Measurements from ENCODE around the gene GMPR2.

The GMPR2 gene

DNA sequence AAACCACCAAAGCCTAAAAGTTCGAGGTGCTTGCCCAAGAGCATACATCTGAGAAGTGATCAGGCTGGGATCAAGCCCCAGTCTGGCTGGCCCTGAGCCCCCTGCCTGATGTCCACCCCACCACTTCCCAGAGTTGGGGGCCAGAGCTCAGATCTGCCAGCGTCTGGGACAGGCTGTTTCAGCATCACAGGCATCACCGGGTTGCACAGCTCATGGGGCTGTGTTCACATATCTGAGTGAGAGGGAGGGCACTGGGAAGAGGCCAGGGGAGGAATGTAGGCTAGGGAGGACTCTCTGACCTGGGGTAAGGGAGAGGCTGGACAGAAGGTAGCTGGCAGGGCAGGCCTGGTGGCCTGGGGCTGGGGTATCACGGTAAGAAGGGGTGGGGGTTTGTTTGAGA is 24.2 kb downstream of the GMPR2 start:
- TF ChIP-seq, protein P1, sequence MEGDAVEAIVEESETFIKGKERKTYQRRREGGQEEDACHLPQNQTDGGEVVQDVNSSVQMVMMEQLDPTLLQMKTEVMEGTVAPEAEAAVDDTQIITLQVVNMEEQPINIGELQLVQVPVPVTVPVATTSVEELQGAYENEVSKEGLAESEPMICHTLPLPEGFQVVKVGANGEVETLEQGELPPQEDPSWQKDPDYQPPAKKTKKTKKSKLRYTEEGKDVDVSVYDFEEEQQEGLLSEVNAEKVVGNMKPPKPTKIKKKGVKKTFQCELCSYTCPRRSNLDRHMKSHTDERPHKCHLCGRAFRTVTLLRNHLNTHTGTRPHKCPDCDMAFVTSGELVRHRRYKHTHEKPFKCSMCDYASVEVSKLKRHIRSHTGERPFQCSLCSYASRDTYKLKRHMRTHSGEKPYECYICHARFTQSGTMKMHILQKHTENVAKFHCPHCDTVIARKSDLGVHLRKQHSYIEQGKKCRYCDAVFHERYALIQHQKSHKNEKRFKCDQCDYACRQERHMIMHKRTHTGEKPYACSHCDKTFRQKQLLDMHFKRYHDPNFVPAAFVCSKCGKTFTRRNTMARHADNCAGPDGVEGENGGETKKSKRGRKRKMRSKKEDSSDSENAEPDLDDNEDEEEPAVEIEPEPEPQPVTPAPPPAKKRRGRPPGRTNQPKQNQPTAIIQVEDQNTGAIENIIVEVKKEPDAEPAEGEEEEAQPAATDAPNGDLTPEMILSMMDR (IDR thresholded peaks at IDR 0.05; ENCODE audit: low read depth, low read length, missing control alignments): no peak
- no peak for DNase-seq
- H3K27me3 ChIP-seq (replicated peaks): no peaks in the 10 kb centered on the region

DNA sequence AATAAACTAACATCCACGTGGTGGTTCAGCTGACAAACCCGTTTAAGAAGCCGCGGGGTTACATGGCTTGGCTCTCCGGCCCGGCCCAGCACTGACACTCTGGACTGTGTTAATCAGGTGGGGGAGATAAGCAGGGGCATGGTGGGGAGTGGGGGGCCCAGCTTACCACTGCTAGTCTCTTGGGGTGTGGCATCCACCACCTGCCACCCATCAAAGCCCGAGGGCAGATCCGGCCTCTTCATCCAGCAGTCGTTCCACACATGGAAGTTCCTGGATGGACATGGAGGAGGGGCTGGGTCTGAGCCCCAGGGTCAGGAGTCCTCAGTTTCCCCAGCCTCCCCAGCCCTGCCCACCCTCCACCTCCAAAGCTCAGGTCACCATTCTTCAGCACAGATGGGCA is 25.4 kb downstream of the GMPR2 start:
- in situ Hi-C loops (cut with HindIII; ENCODE audit: low pct_ligation_motif_present, low sequenced_read_pairs): no loop called here
- H3K27ac ChIP-seq: no peak overlapping the region
- DNase-seq: no peak
- H3K27me3 ChIP-seq (replicated peaks): no peaks in the 10 kb centered on the region
- TF ChIP-seq, protein P1 (IDR thresholded peaks at IDR 0.05; ENCODE audit: low read depth, low read length, missing control alignments): no peak
- H3K36me3 ChIP-seq (replicated peaks): no peaks in the 10 kb centered on the region
- H3K4me3 ChIP-seq (ENCODE audit: low read depth, low read length): no peak overlapping the region

More for the DNA sequence above, 24.2 kb downstream of the GMPR2 start:
- in situ Hi-C loops (cut with HindIII; ENCODE audit: low pct_ligation_motif_present, low sequenced_read_pairs): no loop called here
- no peak overlapping the region for H3K4me3 ChIP-seq (ENCODE audit: low read depth, low read length)
- no peak overlapping the region for H3K27ac ChIP-seq
- H3K36me3 ChIP-seq (replicated peaks): no peaks in the 10 kb centered on the region

DNA sequence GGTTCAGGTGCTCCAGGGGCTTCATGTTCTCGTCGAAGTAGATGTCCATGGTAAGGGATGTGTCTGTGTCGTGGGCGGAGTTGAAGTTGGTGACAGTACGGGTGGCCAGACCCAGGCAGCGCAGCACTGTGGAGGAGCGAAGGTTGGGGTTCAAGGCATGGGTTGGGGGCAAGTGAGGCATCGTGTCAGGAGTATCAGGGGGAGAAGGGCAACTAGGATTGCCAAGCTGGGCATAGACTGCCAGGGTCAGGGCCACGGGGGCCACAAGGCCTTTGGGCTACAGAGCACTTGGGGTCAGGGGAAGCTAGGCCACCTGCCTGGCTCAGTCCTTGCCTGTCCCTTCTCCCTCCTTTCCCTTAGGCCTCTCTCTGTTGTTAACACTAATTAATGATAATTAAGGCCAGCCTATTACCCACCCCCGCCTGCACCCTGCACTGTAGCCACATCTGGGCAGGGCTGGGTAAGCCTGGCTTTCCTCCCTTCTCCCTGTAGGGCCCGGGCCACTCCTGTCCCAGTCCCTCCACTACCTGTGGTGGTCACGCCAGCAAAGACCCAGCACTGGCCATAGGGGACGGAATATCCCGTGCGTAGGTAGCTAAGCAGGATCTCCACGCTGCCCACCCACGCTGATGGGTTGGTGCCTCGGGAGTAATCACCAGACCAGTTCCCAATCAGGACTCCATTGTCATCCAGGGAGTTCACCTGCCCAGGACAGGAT is 26.0 kb downstream of the GMPR2 start:
- no peak for DNase-seq
- TF ChIP-seq, protein P1 (IDR thresholded peaks at IDR 0.05; ENCODE audit: low read depth, low read length, missing control alignments): no peak
- in situ Hi-C loops (cut with HindIII; ENCODE audit: low pct_ligation_motif_present, low sequenced_read_pairs): no loop called here
- Histone ChIP-seq H3K27me3 (replicated peaks) (no peaks in the 10 kb centered on the region), H3K4me3 (ENCODE audit: low read depth, low read length) (no peak overlapping the region), H3K36me3 (replicated peaks) (no peaks in the 10 kb centered on the region), H3K27ac (no peak overlapping the region)

DNA sequence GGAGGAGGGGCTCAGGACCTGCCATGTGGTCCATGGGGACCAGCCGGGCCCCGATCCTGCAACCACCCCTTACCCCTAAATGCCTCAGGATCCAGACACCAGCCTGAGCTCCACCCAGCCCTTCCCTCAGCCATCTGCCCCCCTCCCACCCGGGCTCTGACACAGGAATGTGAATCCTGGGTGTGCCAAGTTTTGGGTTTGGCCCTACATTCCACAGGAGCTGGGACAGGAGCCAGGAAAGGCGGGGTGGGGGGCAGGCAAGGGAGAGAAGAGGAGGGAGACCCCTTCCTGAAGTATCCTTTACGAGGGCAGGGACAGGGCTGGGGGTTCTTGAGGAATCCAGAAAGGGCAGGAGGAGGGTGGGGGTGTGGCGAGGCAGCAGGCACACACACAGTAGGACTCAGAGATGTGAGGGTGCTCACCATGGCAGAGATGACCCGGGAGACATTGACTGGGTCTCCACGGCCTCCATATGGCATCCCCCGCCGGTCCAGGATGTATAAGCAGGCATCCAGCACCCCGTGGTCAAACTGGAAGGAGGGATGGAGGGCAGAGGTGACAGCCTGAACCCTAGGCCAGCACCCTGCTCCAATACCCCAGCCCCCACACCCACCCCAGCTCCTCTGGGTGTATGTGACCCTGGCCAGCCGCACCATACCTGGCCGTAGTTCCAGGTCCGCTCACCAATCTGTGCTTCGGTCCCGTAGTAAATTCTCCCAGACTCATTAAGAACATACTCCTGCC is 26.7 kb downstream of the GMPR2 start:
- DNase-seq: no peak
- Histone ChIP-seq H3K27me3 (replicated peaks) (no peaks in the 10 kb centered on the region), H3K36me3 (replicated peaks) (no peaks in the 10 kb centered on the region), H3K27ac (no peak overlapping the region), H3K4me3 (ENCODE audit: low read depth, low read length) (no peak overlapping the region)
- in situ Hi-C loops (cut with HindIII; ENCODE audit: low pct_ligation_motif_present, low sequenced_read_pairs): no loop called here
- TF ChIP-seq, protein P1 (IDR thresholded peaks at IDR 0.05; ENCODE audit: low read depth, low read length, missing control alignments): no peak

DNA sequence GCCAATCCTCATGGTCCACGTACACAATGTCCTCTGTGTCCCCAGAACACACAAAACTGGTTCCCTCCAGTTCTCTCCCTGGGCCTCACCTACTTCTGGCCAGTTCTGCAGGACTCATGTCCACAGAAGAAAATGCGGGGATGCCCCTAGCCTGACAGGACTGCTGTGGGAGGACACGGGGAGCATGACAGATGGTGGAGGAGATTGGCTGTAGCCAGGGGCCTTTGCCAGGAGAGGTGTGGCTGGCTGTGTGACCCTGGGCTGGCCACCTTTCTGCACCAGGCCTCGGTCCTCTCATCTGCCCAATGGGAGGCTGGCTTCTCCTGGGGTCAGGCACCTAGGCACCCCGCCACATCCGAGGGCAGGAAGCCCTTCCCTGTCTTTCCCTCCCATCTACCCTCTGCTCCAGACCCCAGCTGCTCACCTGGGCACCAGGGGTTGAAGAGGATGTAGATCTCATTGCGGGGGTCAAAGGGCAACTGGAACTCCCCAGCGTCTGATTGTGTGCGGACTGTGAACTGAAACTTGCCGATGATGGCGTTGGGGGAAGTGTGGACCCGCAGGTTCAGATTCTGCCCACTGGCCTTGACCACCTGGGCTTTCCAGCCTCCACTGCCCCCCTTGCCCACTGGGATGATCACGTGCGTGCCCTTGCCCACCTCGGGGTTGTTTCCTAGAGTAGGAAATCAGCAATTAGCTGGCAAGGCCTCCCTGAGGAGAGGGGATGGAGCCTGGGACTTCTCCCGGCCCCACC is 27.5 kb downstream of the GMPR2 start:
- in situ Hi-C loops (cut with HindIII; ENCODE audit: low pct_ligation_motif_present, low sequenced_read_pairs): no loop called here

More for the DNA sequence above, 27.5 kb downstream of the GMPR2 start:
- H3K27me3 ChIP-seq (replicated peaks): no peaks in the 10 kb centered on the region
- no peak overlapping the region for H3K27ac ChIP-seq
- TF ChIP-seq, protein P1 (IDR thresholded peaks at IDR 0.05; ENCODE audit: low read depth, low read length, missing control alignments): no peak
- no peak for DNase-seq
- H3K4me3 ChIP-seq (ENCODE audit: low read depth, low read length): no peak overlapping the region
- no peaks in the 10 kb centered on the region for H3K36me3 ChIP-seq (replicated peaks)
